Measurements from ENCODE around the gene SYT12.

GRCh38 chr11:67057205-67057672 is 34.3 kb downstream of the SYT12 start:
- no peak for TF ChIP-seq CTCF (IDR thresholded peaks at IDR 0.05; ENCODE audit: insufficient read depth, low read depth, low read length)
- no peak for TF ChIP-seq EZH2 (IDR thresholded peaks at IDR 0.05; ENCODE audit: insufficient read depth, low read length)

All from astrocyte (in vitro differentiated cells and primary cell).